Measurements from ENCODE around the gene LAIR2. TPM values are rescaled to one million over a fixed set of nuclear protein-coding genes. Genes with fewer than 3 reads are reported as not detected.

The LAIR2 gene
- total RNA-seq, 1 experiment from 2014 or later, result not detected

GRCh38 chr19:54526972-54527371 is 24.3 kb downstream of the LAIR2 start:
- Mint-ChIP-seq H3K9me3 (ENCODE audit: unreplicated experiment) (no peaks in the 10 kb centered on the region), H3K4me1 (ENCODE audit: low read depth, unreplicated experiment) (no peaks in the 10 kb centered on the region), H3K4me3 (ENCODE audit: unreplicated experiment) (no peak overlapping the region), H3K36me3 (ENCODE audit: insufficient read depth, unreplicated experiment) (no peaks in the 10 kb centered on the region), H3K27me3 (ENCODE audit: insufficient read depth, unreplicated experiment) (peaks cover 27% of the 10 kb centered on the region), H3K27ac (ENCODE audit: unreplicated experiment) (no peak overlapping the region)
- ChIA-PET POLR2A (no interaction called here), CTCF (no interaction called here)
- no peak for TF ChIP-seq CTCF (IDR thresholded peaks at IDR 0.05; ENCODE audit: insufficient read depth in 1 of 2, low read depth in 1 of 2, low read length in 1 of 2, severe bottlenecking in 1 of 2, unreplicated experiment in 1 of 2)
- no TSS peak for BruUV-seq (replicated peaks)
- no peak overlapping the region for H3K4me3 ChIP-seq (ENCODE audit: low read depth, low read length)
- no peaks in the 10 kb centered on the region for H3K36me3 ChIP-seq (ENCODE audit: control insufficient read depth, insufficient read depth, low read length)
- H3K9me3 ChIP-seq, result no peaks in the 10 kb centered on the region
- no peaks in the 10 kb centered on the region; the same call in 1 of the 2 replicates for H3K27me3 ChIP-seq (replicated peaks; ENCODE audit: control insufficient read depth, insufficient read depth, low read length)
- intact Hi-C loops (cut with micrococcal nuclease; ENCODE audit: unreplicated experiment), result no loop called here
- peaks cover 7% of the 10 kb centered on the region; the same call in 1 of the 2 replicates for H3K4me1 ChIP-seq
- DNase-seq, result no peak

- POLR2A ChIA-PET, result no interaction called here
- Mint-ChIP-seq H3K36me3 (ENCODE audit: insufficient read depth, unreplicated experiment) (no peaks in the 10 kb centered on the region), H3K4me1 (ENCODE audit: low read depth, unreplicated experiment) (no peaks in the 10 kb centered on the region), H3K27ac (ENCODE audit: unreplicated experiment) (no peak overlapping the region), H3K4me3 (ENCODE audit: unreplicated experiment) (no peak overlapping the region), H3K27me3 (ENCODE audit: insufficient read depth, unreplicated experiment) (peaks cover 48% of the 10 kb centered on the region), H3K9me3 (ENCODE audit: unreplicated experiment) (no peaks in the 10 kb centered on the region)
- no peaks in the 10 kb centered on the region for H3K9me3 ChIP-seq
- peaks cover 2% of the 10 kb centered on the region; the same call in 1 of the 2 replicates for H3K4me1 ChIP-seq
- no peak overlapping the region for H3K4me3 ChIP-seq (ENCODE audit: low read depth, low read length)
- no peaks in the 10 kb centered on the region for H3K36me3 ChIP-seq (ENCODE audit: control insufficient read depth, insufficient read depth, low read length)
- CTCF ChIA-PET, result no interaction called here
- intact Hi-C loops (cut with micrococcal nuclease; ENCODE audit: unreplicated experiment), result no loop called here
- TF ChIP-seq CTCF (IDR thresholded peaks at IDR 0.05; ENCODE audit: insufficient read depth in 1 of 2, low read depth in 1 of 2, low read length in 1 of 2, severe bottlenecking in 1 of 2, unreplicated experiment in 1 of 2), result no peak
- DNase-seq, result no peak
- no TSS peak for BruUV-seq (replicated peaks)
- no peaks in the 10 kb centered on the region for H3K27me3 ChIP-seq (replicated peaks; ENCODE audit: control insufficient read depth, insufficient read depth, low read length)
Measured at GRCh38 chr19:54530866-54531265, 28.2 kb downstream of the LAIR2 start.

- no peak for DNase-seq
- ChIA-PET CTCF (no interaction called here), POLR2A (no interaction called here)
- no peaks in the 10 kb centered on the region for H3K36me3 Mint-ChIP-seq (ENCODE audit: insufficient read depth, unreplicated experiment)
- H3K4me3 Mint-ChIP-seq (ENCODE audit: unreplicated experiment), result no peak overlapping the region
- H3K4me1 Mint-ChIP-seq (ENCODE audit: low read depth, unreplicated experiment), result no peaks in the 10 kb centered on the region
- H3K27ac Mint-ChIP-seq (ENCODE audit: unreplicated experiment), result no peak overlapping the region
- H3K9me3 Mint-ChIP-seq (ENCODE audit: unreplicated experiment), result no peaks in the 10 kb centered on the region
- Histone ChIP-seq H3K9me3 (no peaks in the 10 kb centered on the region), H3K4me3 (ENCODE audit: low read depth, low read length) (no peak overlapping the region), H3K36me3 (ENCODE audit: control insufficient read depth, insufficient read depth, low read length) (no peaks in the 10 kb centered on the region), H3K27me3 (replicated peaks; ENCODE audit: control insufficient read depth, insufficient read depth, low read length) (no peaks in the 10 kb centered on the region; the same call in 1 of the 2 replicates), H3K4me1 (no peaks in the 10 kb centered on the region)
- intact Hi-C loops (cut with micrococcal nuclease; ENCODE audit: unreplicated experiment), result no loop called here
- BruUV-seq (replicated peaks), result no TSS peak
- no peak for TF ChIP-seq CTCF (IDR thresholded peaks at IDR 0.05; ENCODE audit: insufficient read depth in 1 of 2, low read depth in 1 of 2, low read length in 1 of 2, severe bottlenecking in 1 of 2, unreplicated experiment in 1 of 2)
- peaks cover 53% of the 10 kb centered on the region for H3K27me3 Mint-ChIP-seq (ENCODE audit: insufficient read depth, unreplicated experiment)
Measured at GRCh38 chr19:54532528-54532927, 29.9 kb downstream of the LAIR2 start.
